GM23338 (cell line): Measurements from ENCODE around the gene CPLANE1. TPM values are rescaled to one million over a fixed set of nuclear protein-coding genes. Genes with fewer than 3 reads are reported as not detected.

Source experiments
- ATAC-seq: fragments of 200-7000 bp; cut with Tn5 transposase; 3 replicates; pipeline ENCODE4 v1.9.1; 2020
- DNase-seq: peaks from one replicate; pipeline ENCODE4 v3.0.0-alpha.2; 2015; ENCODE audit warnings: low spot score
- H2AFZ ChIP-seq: fragments of 200-600 bp; sonication (generic); 2 replicates; pipeline ENCODE4 v1.8.0; 2016; ENCODE audit warnings: antibody characterized with exemption, mild to moderate bottlenecking, moderate library complexity
- H3F3A ChIP-seq: fragments of 200-600 bp; sonication (generic); replicated peaks from 2 replicates; pipeline ENCODE4 v1.8.0; 2017; ENCODE audit warnings: antibody characterized with exemption, mixed run types, low read depth
- H3K27ac ChIP-seq: fragments of 200-600 bp; sonication (generic); 2 replicates; pipeline ENCODE4 v1.6.1; 2016; ENCODE audit warnings: low read depth
- H3K27me3 ChIP-seq: fragments of 200-600 bp; sonication (generic); 2 replicates; pipeline ENCODE4 v1.8.0; 2016; ENCODE audit warnings: mild to moderate bottlenecking, mixed run types, moderate library complexity; ENCODE audit not compliant: insufficient read depth
- H3K36me3 ChIP-seq: fragments of 200-600 bp; sonication (generic); 2 replicates; pipeline ENCODE4 v1.8.0; 2016; ENCODE audit warnings: mild to moderate bottlenecking; ENCODE audit not compliant: insufficient read depth
- H3K4me1 ChIP-seq: fragments of 200-600 bp; sonication (generic); 2 replicates; pipeline ENCODE4 v1.8.0; 2016; ENCODE audit warnings: mild to moderate bottlenecking, moderate library complexity; ENCODE audit not compliant: insufficient read depth
- H3K4me2 ChIP-seq: fragments of 200-600 bp; sonication (generic); 2 replicates; pipeline ENCODE4 v1.7.1; 2017; ENCODE audit warnings: mixed run types
- H3K4me3 ChIP-seq: fragments of 200-600 bp; sonication (generic); 2 replicates; pipeline ENCODE4 v1.6.1; 2016; ENCODE audit warnings: mixed run types
- H3K79me2 ChIP-seq: fragments of 200-600 bp; sonication (generic); replicated peaks from 2 replicates; pipeline ENCODE4 v1.8.0; 2017; ENCODE audit warnings: mild to moderate bottlenecking; ENCODE audit not compliant: insufficient read depth
- H3K9me2 ChIP-seq: fragments of 200-600 bp; sonication (generic); 2 replicates; pipeline ENCODE4 v1.8.0; 2017; ENCODE audit not compliant: insufficient read depth
- H4K20me1 ChIP-seq: fragments of 200-600 bp; sonication (generic); replicated peaks from 2 replicates; pipeline ENCODE4 v1.8.0; 2017; ENCODE audit warnings: mild to moderate bottlenecking; ENCODE audit not compliant: insufficient read depth
- H3K27ac Mint-ChIP-seq: 2 replicates; pipeline ENCODE4 v1.8.0; 2020; ENCODE audit warnings: inconsistent platforms, mild to moderate bottlenecking, moderate library complexity, mixed read lengths
- H3K27me3 Mint-ChIP-seq: 3 replicates; pipeline ENCODE4 v1.8.0; 2022; ENCODE audit warnings: low read depth, mild to moderate bottlenecking, moderate library complexity, mixed read lengths, inconsistent platforms; ENCODE audit not compliant: insufficient read depth, poor library complexity
- H3K36me3 Mint-ChIP-seq: 3 replicates; pipeline ENCODE4 v1.8.0; 2021; ENCODE audit warnings: low read depth, mild to moderate bottlenecking, inconsistent platforms, moderate library complexity, mixed read lengths
- H3K4me1 Mint-ChIP-seq: 3 replicates; pipeline ENCODE4 v1.8.0; 2020; ENCODE audit warnings: mild to moderate bottlenecking, inconsistent platforms, mixed read lengths
- H3K4me3 Mint-ChIP-seq: 3 replicates; pipeline ENCODE4 v1.8.0; 2021; ENCODE audit warnings: moderate library complexity, mild to moderate bottlenecking, inconsistent platforms, mixed read lengths
- H3K9me3 Mint-ChIP-seq: 3 replicates; pipeline ENCODE4 v1.8.0; 2020; ENCODE audit warnings: moderate library complexity, mild to moderate bottlenecking, inconsistent platforms, mixed read lengths
- CREB1 ChIP-seq: fragments of 250-450 bp; sonication (Bioruptor Pico); IDR thresholded peaks from 2 replicates; pipeline ENCODE4 v1.5.0; 2020; ENCODE audit warnings: low read depth, mild to moderate bottlenecking, moderate library complexity
- EZH2 ChIP-seq: fragments of 200-600 bp; sonication (generic); IDR thresholded peaks from one replicate; pipeline ENCODE4 v1.8.0; 2017; ENCODE audit warnings: antibody characterized with exemption, mild to moderate bottlenecking, low read depth; ENCODE audit not compliant: unreplicated experiment
- EZH2phosphoT487 ChIP-seq: fragments of 200-600 bp; sonication (generic); IDR thresholded peaks from one replicate; pipeline ENCODE4 v1.8.1; 2018; ENCODE audit warnings: antibody characterized with exemption; ENCODE audit not compliant: unreplicated experiment
- JUNB ChIP-seq: IDR thresholded peaks from one replicate; pipeline ENCODE4 v1.6.1; 2016; ENCODE audit warnings: antibody characterized with exemption; ENCODE audit not compliant: unreplicated experiment
- NANOG ChIP-seq: IDR thresholded peaks from 2 replicates; pipeline ENCODE4 v1.6.1; 2016; ENCODE audit warnings: antibody characterized with exemption, borderline replicate concordance
- STAT1 ChIP-seq: IDR thresholded peaks from one replicate; pipeline ENCODE4 v1.6.1; 2016; ENCODE audit warnings: antibody characterized with exemption; ENCODE audit not compliant: unreplicated experiment
- ZNF114 ChIP-seq: fragments of 250-450 bp; sonication (Bioruptor Pico); IDR thresholded peaks from 2 replicates; pipeline ENCODE4 v1.5.0; 2020; ENCODE audit warnings: mild to moderate bottlenecking, moderate library complexity
- ZNF462 ChIP-seq: fragments of 250-450 bp; sonication (Bioruptor Pico); IDR thresholded peaks from 2 replicates; pipeline ENCODE4 v1.5.0; 2020; ENCODE audit warnings: mild to moderate bottlenecking, moderate library complexity
- polyA plus RNA-seq: library from polyadenylated mRNA; unstranded; fragments of >200 nt; fragmentation: Nextera tagmentation; extraction: Ambion mirVana; gene quantifications from 2 replicates; pipeline ENCODE4 v1.2.1, GENCODE V29; 2016
- total RNA-seq: library from RNA; depleted of rRNA; stranded (reverse); fragments of >200 nt; shearing (Covaris generic); gene quantifications from 2 replicates; pipeline ENCODE4 v1.2.3, GENCODE V29; 2014
- TF ChIP-seq, protein P1 (sequence below), 2 experiments: fragments of 200-600 bp in 1 of 2; sonication (generic) in 1 of 2; conservative IDR thresholded peaks; 2 replicates each; pipeline versions ENCODE4 v1.5.1 to v1.6.1; 2016 to 2017; ENCODE audit warnings: antibody characterized with exemption in 2 of 2, low read depth in 2 of 2, mild to moderate bottlenecking in 2 of 2, moderate library complexity in 1 of 2

The CPLANE1 gene
- total and polyA plus RNA-seq, 2 experiments from 2014 or later = 5.1 to 8.3 TPM

GRCh38 chr5:37283214-37283820, 34.1 kb upstream of the CPLANE1 start (continued):
- TF ChIP-seq, protein P1, sequence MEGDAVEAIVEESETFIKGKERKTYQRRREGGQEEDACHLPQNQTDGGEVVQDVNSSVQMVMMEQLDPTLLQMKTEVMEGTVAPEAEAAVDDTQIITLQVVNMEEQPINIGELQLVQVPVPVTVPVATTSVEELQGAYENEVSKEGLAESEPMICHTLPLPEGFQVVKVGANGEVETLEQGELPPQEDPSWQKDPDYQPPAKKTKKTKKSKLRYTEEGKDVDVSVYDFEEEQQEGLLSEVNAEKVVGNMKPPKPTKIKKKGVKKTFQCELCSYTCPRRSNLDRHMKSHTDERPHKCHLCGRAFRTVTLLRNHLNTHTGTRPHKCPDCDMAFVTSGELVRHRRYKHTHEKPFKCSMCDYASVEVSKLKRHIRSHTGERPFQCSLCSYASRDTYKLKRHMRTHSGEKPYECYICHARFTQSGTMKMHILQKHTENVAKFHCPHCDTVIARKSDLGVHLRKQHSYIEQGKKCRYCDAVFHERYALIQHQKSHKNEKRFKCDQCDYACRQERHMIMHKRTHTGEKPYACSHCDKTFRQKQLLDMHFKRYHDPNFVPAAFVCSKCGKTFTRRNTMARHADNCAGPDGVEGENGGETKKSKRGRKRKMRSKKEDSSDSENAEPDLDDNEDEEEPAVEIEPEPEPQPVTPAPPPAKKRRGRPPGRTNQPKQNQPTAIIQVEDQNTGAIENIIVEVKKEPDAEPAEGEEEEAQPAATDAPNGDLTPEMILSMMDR (conservative IDR thresholded peaks at IDR 0.05; ENCODE audit: low read depth in 2 of 2) = no peak
- TF ChIP-seq JUNB (no peak), ZNF114 (no peak), ZNF462 (CRISPR knock-in tag) (no peak), CREB1 (CRISPR knock-in tag) (no peak), EZH2phosphoT487 (no peak)

DNA sequence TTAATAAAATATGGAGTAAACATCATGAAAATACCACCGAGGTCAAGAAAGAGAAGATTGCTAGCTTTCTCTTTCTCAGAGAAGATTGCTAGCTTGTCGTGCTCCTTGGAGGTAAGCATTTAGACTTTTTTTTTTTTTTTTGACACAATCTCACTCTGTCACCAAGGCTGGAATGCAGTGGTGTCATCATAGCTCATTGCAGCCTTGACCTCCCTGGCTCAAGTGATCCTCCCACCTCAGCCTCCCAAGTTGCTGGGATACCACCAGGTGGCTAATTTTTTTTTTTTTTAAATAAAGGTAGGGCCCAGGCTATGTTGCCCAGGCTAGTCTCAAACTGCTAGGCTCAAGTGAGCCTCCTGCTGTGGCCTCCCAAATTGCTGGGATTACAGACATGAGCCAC, 26.3 kb upstream of the CPLANE1 start:
- H3K36me3 Mint-ChIP-seq = peaks cover 9% of the 10 kb centered on the region; the same call in 2 of the 3 replicates
- TF ChIP-seq ZNF114 (no peak), STAT1 (no peak), NANOG (no peak), EZH2 (no peak), JUNB (no peak)

More for the DNA sequence above, 26.3 kb upstream of the CPLANE1 start:
- H3K4me3 ChIP-seq = no peak overlapping the region
- Mint-ChIP-seq H3K4me3 (no peak overlapping the region), H3K27me3 (peaks cover 6% of the 10 kb centered on the region), H3K27ac (no peak overlapping the region), H3K9me3 (peaks cover 37% of the 10 kb centered on the region), H3K4me1 (no peaks in the 10 kb centered on the region)
- DNase-seq = no peak
- no peaks in the 10 kb centered on the region for H4K20me1 ChIP-seq
- H3K27ac ChIP-seq = no peak overlapping the region
- H2AFZ ChIP-seq = no peak overlapping the region
- no peak overlapping the region for H3K4me2 ChIP-seq
- H3K36me3 ChIP-seq = no peaks in the 10 kb centered on the region; the same call in 1 of the 2 replicates
- H3K9me2 ChIP-seq = 0 out of 2 replicates have a peak, but pooled peaks cover 4% of the 10 kb centered on the region
- no peaks in the 10 kb centered on the region for H3K4me1 ChIP-seq
- H3F3A ChIP-seq = no peaks in the 10 kb centered on the region
- H3K27me3 ChIP-seq = no peaks in the 10 kb centered on the region
- ATAC-seq = no peak
- no peaks in the 10 kb centered on the region for H3K79me2 ChIP-seq
